Activated CD4-positive, alpha-beta T cell treated with anti-CD3 and anti-CD28 coated beads, Interleukin-2, amount 10 ng/mL, durations not matched to agents 24 days and 14 days (primary cell): ENCODE data around the gene FAM234B. TPM values are rescaled to one million over a fixed set of nuclear protein-coding genes. Genes with fewer than 3 reads are reported as not detected.

Experiments used
- DNase-seq: peaks from one replicate; pipeline ENCODE4 v3.0.0; 2022
- H3K27ac Mint-ChIP-seq: one replicate; pipeline ENCODE4 v1.8.0; 2022; ENCODE audit warnings: mild to moderate bottlenecking, mixed read lengths
- H3K27me3 Mint-ChIP-seq: one replicate; pipeline ENCODE4 v1.8.0; 2022; ENCODE audit warnings: mixed read lengths
- H3K36me3 Mint-ChIP-seq: one replicate; pipeline ENCODE4 v1.8.0; 2022; ENCODE audit warnings: low read depth, mild to moderate bottlenecking, mixed read lengths
- H3K4me1 Mint-ChIP-seq: one replicate; pipeline ENCODE4 v1.8.0; 2021; ENCODE audit warnings: mixed read lengths
- H3K4me3 Mint-ChIP-seq: one replicate; pipeline ENCODE4 v1.8.0; 2022; ENCODE audit warnings: mild to moderate bottlenecking, moderate library complexity, mixed read lengths
- H3K9me3 Mint-ChIP-seq: one replicate; pipeline ENCODE4 v1.8.0; 2021; ENCODE audit warnings: mixed read lengths
- intact Hi-C: fragments of 100-400 bp; cut with micrococcal nuclease; formaldehyde crosslinking; loops from one replicate; pipeline ENCODE4 v1.15.1; 2023
- total RNA-seq: library from RNA; stranded (reverse); gene quantifications from 2 replicates; pipeline ENCODE4 v1.2.3, GENCODE V29; 2022

FAM234B gene
- total RNA-seq, 1 donor from 2014 or later: 9.0 TPM

GRCh38 chr12:13004361-13004760 is 39.8 kb upstream of the FAM234B start:
- Mint-ChIP-seq H3K36me3 (no peaks in the 10 kb centered on the region), H3K9me3 (no peaks in the 10 kb centered on the region), H3K4me3 (no peak overlapping the region), H3K27me3 (peaks cover 36% of the 10 kb centered on the region), H3K27ac (no peak overlapping the region), H3K4me1 (peaks cover 15% of the 10 kb centered on the region)
- DNase-seq: no peak
- intact Hi-C loops: loop anchor here (5.0 to 10.0 kb wide), 2 partner anchors 87 to 1360 kb away; partner anchors contain the start of gene ATF7IP

GRCh38 chr12:13004986-13005385 is 39.2 kb upstream of the FAM234B start:
- no peak for DNase-seq
- intact Hi-C loops: loop anchor here (5.0 to 10.0 kb wide), 2 partner anchors 88 to 1360 kb away; partner anchors contain the start of gene ATF7IP
- H3K27me3 Mint-ChIP-seq: peaks cover 36% of the 10 kb centered on the region
- no peak overlapping the region for H3K27ac Mint-ChIP-seq
- no peaks in the 10 kb centered on the region for H3K9me3 Mint-ChIP-seq
- no peak overlapping the region for H3K4me3 Mint-ChIP-seq
- peaks cover 10% of the 10 kb centered on the region for H3K4me1 Mint-ChIP-seq
- H3K36me3 Mint-ChIP-seq: no peaks in the 10 kb centered on the region

GRCh38 chr12:13005649-13006048 is 38.5 kb upstream of the FAM234B start:
- Mint-ChIP-seq H3K4me3 (no peak overlapping the region), H3K36me3 (no peaks in the 10 kb centered on the region), H3K4me1 (peaks cover 9% of the 10 kb centered on the region), H3K27me3 (peaks cover 36% of the 10 kb centered on the region), H3K27ac (no peak overlapping the region), H3K9me3 (no peaks in the 10 kb centered on the region)
- DNase-seq: no peak
- intact Hi-C loops: loop anchor here (10.0 kb wide), 1 partner anchor 1359 kb away; the partner anchor contains the start of gene ATF7IP

- H3K36me3 Mint-ChIP-seq: no peaks in the 10 kb centered on the region
- peaks cover 34% of the 10 kb centered on the region for H3K27me3 Mint-ChIP-seq
- no peaks in the 10 kb centered on the region for H3K4me1 Mint-ChIP-seq
- no peak for DNase-seq
- H3K27ac Mint-ChIP-seq: no peak overlapping the region
- H3K9me3 Mint-ChIP-seq: no peaks in the 10 kb centered on the region
- intact Hi-C loops: loop anchor here (10.0 kb wide), 1 partner anchor 1357 kb away; the partner anchor contains the start of gene ATF7IP
- no peak overlapping the region for H3K4me3 Mint-ChIP-seq
Observed at GRCh38 chr12:13007496-13008233, 36.5 kb upstream of the FAM234B start.

- H3K9me3 Mint-ChIP-seq: no peaks in the 10 kb centered on the region
- no peaks in the 10 kb centered on the region for H3K36me3 Mint-ChIP-seq
- peaks cover 28% of the 10 kb centered on the region for H3K27me3 Mint-ChIP-seq
- H3K4me3 Mint-ChIP-seq: no peak overlapping the region
- H3K4me1 Mint-ChIP-seq: no peaks in the 10 kb centered on the region
- intact Hi-C loops: loop anchor here (10.0 kb wide), 1 partner anchor 1356 kb away; the partner anchor contains the start of gene ATF7IP
- no peak for DNase-seq
- H3K27ac Mint-ChIP-seq: no peak overlapping the region
Observed at GRCh38 chr12:13008741-13009380, 35.3 kb upstream of the FAM234B start.

GRCh38 chr12:13011098-13011497 is 33.1 kb upstream of the FAM234B start:
- intact Hi-C loops: no loop called here
- Mint-ChIP-seq H3K27me3 (peaks cover 28% of the 10 kb centered on the region), H3K4me1 (no peaks in the 10 kb centered on the region), H3K27ac (no peak overlapping the region), H3K36me3 (no peaks in the 10 kb centered on the region), H3K4me3 (no peak overlapping the region), H3K9me3 (no peaks in the 10 kb centered on the region)
- DNase-seq: no peak

GRCh38 chr12:13022851-13023271 is 21.3 kb upstream of the FAM234B start:
- DNase-seq: no peak
- intact Hi-C loops: no loop called here
- Mint-ChIP-seq H3K9me3 (no peaks in the 10 kb centered on the region), H3K27ac (no peak overlapping the region), H3K4me3 (no peak overlapping the region), H3K4me1 (no peaks in the 10 kb centered on the region), H3K36me3 (no peaks in the 10 kb centered on the region), H3K27me3 (peaks cover 38% of the 10 kb centered on the region)

- intact Hi-C loops: no loop called here
- H3K36me3 Mint-ChIP-seq: no peaks in the 10 kb centered on the region
- peaks cover 32% of the 10 kb centered on the region for H3K27me3 Mint-ChIP-seq
- no peaks in the 10 kb centered on the region for H3K9me3 Mint-ChIP-seq
- no peak overlapping the region for H3K27ac Mint-ChIP-seq
- no peak for DNase-seq
- no peak overlapping the region for H3K4me3 Mint-ChIP-seq
- no peaks in the 10 kb centered on the region for H3K4me1 Mint-ChIP-seq
Observed at GRCh38 chr12:13023811-13024530, 20.2 kb upstream of the FAM234B start.

- Mint-ChIP-seq H3K27ac (no peak overlapping the region), H3K27me3 (peaks cover 33% of the 10 kb centered on the region), H3K9me3 (no peaks in the 10 kb centered on the region), H3K36me3 (no peaks in the 10 kb centered on the region), H3K4me1 (no peaks in the 10 kb centered on the region), H3K4me3 (no peak overlapping the region)
- intact Hi-C loops: no loop called here
- no peak for DNase-seq
Observed at GRCh38 chr12:13024531-13024916, 19.7 kb upstream of the FAM234B start.

- Mint-ChIP-seq H3K36me3 (no peaks in the 10 kb centered on the region), H3K4me1 (no peaks in the 10 kb centered on the region), H3K27me3 (peaks cover 35% of the 10 kb centered on the region), H3K27ac (no peak overlapping the region), H3K4me3 (no peak overlapping the region), H3K9me3 (no peaks in the 10 kb centered on the region)
- intact Hi-C loops: no loop called here
- no peak for DNase-seq
Observed at GRCh38 chr12:13026286-13026685, 17.9 kb upstream of the FAM234B start.

GRCh38 chr12:13027032-13027431 is 17.1 kb upstream of the FAM234B start:
- H3K4me3 Mint-ChIP-seq: no peak overlapping the region
- intact Hi-C loops: no loop called here
- no peak for DNase-seq
- peaks cover 35% of the 10 kb centered on the region for H3K27me3 Mint-ChIP-seq
- no peaks in the 10 kb centered on the region for H3K9me3 Mint-ChIP-seq
- H3K4me1 Mint-ChIP-seq: no peaks in the 10 kb centered on the region
- H3K36me3 Mint-ChIP-seq: no peaks in the 10 kb centered on the region
- H3K27ac Mint-ChIP-seq: no peak overlapping the region

- Mint-ChIP-seq H3K9me3 (no peaks in the 10 kb centered on the region), H3K27ac (no peak overlapping the region), H3K27me3 (peaks cover 35% of the 10 kb centered on the region), H3K4me1 (no peaks in the 10 kb centered on the region), H3K4me3 (no peak overlapping the region), H3K36me3 (no peaks in the 10 kb centered on the region)
- no peak for DNase-seq
- intact Hi-C loops: no loop called here
Observed at GRCh38 chr12:13027508-13027907, 16.7 kb upstream of the FAM234B start.

- no peaks in the 10 kb centered on the region for H3K9me3 Mint-ChIP-seq
- H3K27ac Mint-ChIP-seq: no peak overlapping the region
- H3K36me3 Mint-ChIP-seq: no peaks in the 10 kb centered on the region
- no peak for DNase-seq
- H3K27me3 Mint-ChIP-seq: peaks cover 33% of the 10 kb centered on the region
- H3K4me1 Mint-ChIP-seq: no peaks in the 10 kb centered on the region
- intact Hi-C loops: no loop called here
- no peak overlapping the region for H3K4me3 Mint-ChIP-seq
Observed at GRCh38 chr12:13028825-13029570, 15.2 kb upstream of the FAM234B start.
